Mesothelial cell of epicardium (in vitro differentiated cells): ENCODE data around the gene TMEM218. TPM values are rescaled to one million over a fixed set of nuclear protein-coding genes. Genes with fewer than 3 reads are reported as not detected.

ENCODE experiments used
- DNase-seq, 2 experiments: peaks; one replicate each; pipeline ENCODE4 v3.0.0; 2021; ENCODE audit warnings: low spot score in 2 of 2; ENCODE audit not compliant: unreplicated experiment in 2 of 2
- H3K27ac Mint-ChIP-seq: 2 replicates; pipeline ENCODE4 v1.8.0; 2021; ENCODE audit warnings: mixed read lengths
- H3K27me3 Mint-ChIP-seq: 2 replicates; pipeline ENCODE4 v1.8.0; 2021; ENCODE audit warnings: low read depth, mixed read lengths
- H3K36me3 Mint-ChIP-seq: 2 replicates; pipeline ENCODE4 v1.8.0; 2021; ENCODE audit warnings: mixed read lengths
- H3K4me1 Mint-ChIP-seq: 2 replicates; pipeline ENCODE4 v1.8.0; 2021; ENCODE audit warnings: mixed read lengths
- H3K4me3 Mint-ChIP-seq: 2 replicates; pipeline ENCODE4 v1.8.0; 2021; ENCODE audit warnings: mild to moderate bottlenecking, moderate library complexity, mixed read lengths
- H3K9me3 Mint-ChIP-seq: 2 replicates; pipeline ENCODE4 v1.8.0; 2021; ENCODE audit warnings: mixed read lengths
- CTCF ChIP-seq: fragments of 200-600 bp; sonication (generic); IDR thresholded peaks from one replicate; pipeline ENCODE4 v1.5.0; 2021; ENCODE audit warnings: antibody characterized with exemption; ENCODE audit not compliant: unreplicated experiment
- total RNA-seq: library from RNA; stranded (reverse); gene quantifications from 3 replicates; pipeline ENCODE4 v1.2.1, GENCODE V29; 2021

Gene TMEM218
- total RNA-seq, 1 donor from 2014 or later = 23.7 TPM

GRCh38 chr11:125117429-125117828 is 6.0 kb upstream of the TMEM218 start:
- peaks cover under 1% of the 10 kb centered on the region for H3K36me3 Mint-ChIP-seq
- TF ChIP-seq CTCF = no peak
- H3K27ac Mint-ChIP-seq = no peak overlapping the region
- peaks cover 21% of the 10 kb centered on the region for H3K9me3 Mint-ChIP-seq
- no peak overlapping the region for H3K4me3 Mint-ChIP-seq
- peaks cover 14% of the 10 kb centered on the region for H3K4me1 Mint-ChIP-seq
- DNase-seq = no peak
- H3K27me3 Mint-ChIP-seq = peaks cover 22% of the 10 kb centered on the region

- no peak for DNase-seq
- no peak overlapping the region for H3K27ac Mint-ChIP-seq
- peaks cover 24% of the 10 kb centered on the region for H3K9me3 Mint-ChIP-seq
- no peak for TF ChIP-seq CTCF
- peaks cover 22% of the 10 kb centered on the region for H3K27me3 Mint-ChIP-seq
- no peak overlapping the region for H3K4me3 Mint-ChIP-seq
- H3K36me3 Mint-ChIP-seq = peaks cover 3% of the 10 kb centered on the region
- peaks cover 16% of the 10 kb centered on the region for H3K4me1 Mint-ChIP-seq
These were observed 3.1 kb upstream of the TMEM218 start for GRCh38 chr11:125114518-125114917.

- Mint-ChIP-seq H3K4me3 (peak overlapping the region; percentile 94), H3K4me1 (peaks cover 16% of the 10 kb centered on the region), H3K27ac (peak overlapping the region; percentile 97), H3K36me3 (peaks cover 5% of the 10 kb centered on the region), H3K27me3 (peaks cover 17% of the 10 kb centered on the region), H3K9me3 (peaks cover 24% of the 10 kb centered on the region)
- DNase-seq = no peak
- no peak for TF ChIP-seq CTCF
These were observed 780 bp upstream of the TMEM218 start for GRCh38 chr11:125112208-125112604.

GRCh38 chr11:125111001-125111342 is 454 bp downstream of the TMEM218 start:
- Mint-ChIP-seq H3K27me3 (peaks cover 9% of the 10 kb centered on the region), H3K27ac (peak overlapping the region; percentile 97), H3K4me1 (peaks cover 16% of the 10 kb centered on the region), H3K36me3 (peaks cover 17% of the 10 kb centered on the region), H3K4me3 (peak overlapping the region; percentile 94), H3K9me3 (peaks cover 36% of the 10 kb centered on the region)
- no peak for DNase-seq
- no peak for TF ChIP-seq CTCF

- Mint-ChIP-seq H3K4me1 (peaks cover 16% of the 10 kb centered on the region), H3K9me3 (peaks cover 37% of the 10 kb centered on the region), H3K27ac (peak overlapping the region; percentile 34), H3K27me3 (peaks cover 9% of the 10 kb centered on the region), H3K36me3 (peaks cover 17% of the 10 kb centered on the region), H3K4me3 (peak overlapping the region; percentile 94)
- TF ChIP-seq CTCF = no peak
- no peak for DNase-seq
These were observed 920 bp downstream of the TMEM218 start for GRCh38 chr11:125110506-125110905.

- peaks cover 26% of the 10 kb centered on the region for H3K36me3 Mint-ChIP-seq
- H3K4me1 Mint-ChIP-seq = peaks cover 16% of the 10 kb centered on the region
- H3K27ac Mint-ChIP-seq = no peak overlapping the region
- no peak for DNase-seq
- no peak for TF ChIP-seq CTCF
- no peak overlapping the region for H3K4me3 Mint-ChIP-seq
- peaks cover 2% of the 10 kb centered on the region for H3K27me3 Mint-ChIP-seq
- peaks cover 26% of the 10 kb centered on the region for H3K9me3 Mint-ChIP-seq
These were observed 3.0 kb downstream of the TMEM218 start for GRCh38 chr11:125108469-125108868.
